Natural killer cell (primary cell): Measurements from ENCODE around the gene DPYD. TPM values are rescaled to one million over a fixed set of nuclear protein-coding genes. Genes with fewer than 3 reads are reported as not detected.

Experiments used
- ATAC-seq, 3 donors: fragments of 150-1000 bp in 2 of 3; fragments of 200-7000 bp in 1 of 3; cut with Tn5 transposase; 1 replicate in 1 of 3; 2 replicates in 2 of 3; pipeline ENCODE4 v1.10.0; 2021; ENCODE audit warnings: mild to moderate bottlenecking in 2 of 3, moderate library complexity in 2 of 3
- DNase-seq, 2 donors: peaks; one replicate each; pipeline versions ENCODE4 v3.0.0 to v3.0.0-alpha.2; 2013 to 2021; ENCODE audit warnings: mixed read lengths in 1 of 2
- H3K27ac ChIP-seq: one replicate; pipeline ENCODE4 v1.5.1; 2013; ENCODE audit warnings: mild to moderate bottlenecking, low read length
- H3K27me3 ChIP-seq: one replicate; pipeline ENCODE4 v1.6.1; 2013; ENCODE audit warnings: low read length; ENCODE audit not compliant: control insufficient read depth, insufficient read depth
- H3K36me3 ChIP-seq: one replicate; pipeline ENCODE4 v1.6.1; 2013; ENCODE audit warnings: low read length; ENCODE audit not compliant: control insufficient read depth, insufficient read depth
- H3K4me1 ChIP-seq: one replicate; pipeline ENCODE4 v1.6.1; 2013; ENCODE audit warnings: low read length; ENCODE audit not compliant: control insufficient read depth, insufficient read depth
- H3K4me3 ChIP-seq: one replicate; pipeline ENCODE4 v1.5.1; 2013; ENCODE audit warnings: low read length
- H3K9me3 ChIP-seq: one replicate; pipeline ENCODE4 v1.6.1; 2013; ENCODE audit warnings: low read length; ENCODE audit not compliant: control insufficient read depth, insufficient read depth
- H3K27ac Mint-ChIP-seq, 2 donors: one replicate each; pipeline ENCODE4 v1.8.0; 2022; ENCODE audit warnings: mild to moderate bottlenecking in 2 of 2, mixed read lengths in 2 of 2, moderate library complexity in 1 of 2
- H3K27me3 Mint-ChIP-seq, 2 donors: one replicate each; pipeline ENCODE4 v1.8.0; 2022; ENCODE audit warnings: low read depth in 2 of 2, mixed read lengths in 2 of 2
- H3K36me3 Mint-ChIP-seq: one replicate; pipeline ENCODE4 v1.8.0; 2022; ENCODE audit warnings: mixed read lengths
- H3K4me1 Mint-ChIP-seq, 2 donors: one replicate each; pipeline ENCODE4 v1.8.0; 2022; ENCODE audit warnings: mixed read lengths in 2 of 2
- H3K4me3 Mint-ChIP-seq: one replicate; pipeline ENCODE4 v1.8.0; 2022; ENCODE audit warnings: mild to moderate bottlenecking, moderate library complexity, mixed read lengths
- H3K9me3 Mint-ChIP-seq, 2 donors: one replicate each; pipeline ENCODE4 v1.8.0; 2022; ENCODE audit warnings: mixed read lengths in 2 of 2
- CTCF ChIP-seq: fragments of 200-600 bp; IDR thresholded peaks from one replicate; pipeline ENCODE4 v1.8.0; 2022; ENCODE audit warnings: antibody characterized with exemption
- WGBS: methylation state at CpG from one replicate; pipeline ENCODE4 v1.1.7; 2013; ENCODE audit warnings: missing lambda C conversion rate; ENCODE audit not compliant: insufficient coverage; 5-methylcytosine and 5-hydroxymethylcytosine counted together
- intact Hi-C: fragments of 100-400 bp; cut with micrococcal nuclease; formaldehyde crosslinking; loops from one replicate; pipeline ENCODE4 v1.14.2; 2022
- total RNA-seq, 4 donors: library from RNA; stranded (reverse); fragments of 120-200 nt in 1 of 4; gene quantifications; one replicate each; pipeline versions ENCODE4 v1.2.3 to v1.2.4, GENCODE V29; 2013 to 2022

The DPYD gene
- total RNA-seq, 3 donors from 2014 or later (not counting 1 experiment from before 2014, with no cell fraction given) = 56.6 to 66.7 (median 56.9) TPM

GRCh38 chr1:97119260-97120158, 801.3 kb downstream of the DPYD start:
- H3K9me3 ChIP-seq = no peaks in the 10 kb centered on the region
- WGBS = 95% methylated on average over 8 of the region's 8 CpGs
- Mint-ChIP-seq H3K27me3 (no peaks in the 10 kb centered on the region), H3K4me1 (no peaks in the 10 kb centered on the region), H3K36me3 (no peaks in the 10 kb centered on the region), H3K4me3 (no peak overlapping the region), H3K9me3 (no peaks in the 10 kb centered on the region), H3K27ac (peak overlapping the region in 1 of 2 donors; percentile 14)
- H3K27me3 ChIP-seq = no peaks in the 10 kb centered on the region
- no peak for TF ChIP-seq CTCF
- no peak overlapping the region for H3K27ac ChIP-seq
- H3K36me3 ChIP-seq = no peaks in the 10 kb centered on the region
- DNase-seq (no peak), ATAC-seq (no peak)
- intact Hi-C loops = no loop called here
- H3K4me1 ChIP-seq = no peaks in the 10 kb centered on the region
- H3K4me3 ChIP-seq = no peak overlapping the region

GRCh38 chr1:97114842-97115241, 806.0 kb downstream of the DPYD start:
- Histone ChIP-seq H3K4me3 (no peak overlapping the region), H3K9me3 (no peaks in the 10 kb centered on the region), H3K27me3 (no peaks in the 10 kb centered on the region), H3K36me3 (peaks cover 2% of the 10 kb centered on the region), H3K4me1 (no peaks in the 10 kb centered on the region), H3K27ac (no peak overlapping the region)
- 100% methylated on average over 2 of the region's 2 CpGs for WGBS
- H3K4me1 Mint-ChIP-seq = no peaks in the 10 kb centered on the region
- DNase-seq (no peak), ATAC-seq (no peak)
- H3K4me3 Mint-ChIP-seq = no peak overlapping the region
- H3K9me3 Mint-ChIP-seq = no peaks in the 10 kb centered on the region
- intact Hi-C loops = no loop called here
- H3K27me3 Mint-ChIP-seq = no peaks in the 10 kb centered on the region
- no peaks in the 10 kb centered on the region for H3K36me3 Mint-ChIP-seq
- no peak overlapping the region for H3K27ac Mint-ChIP-seq
- TF ChIP-seq CTCF = no peak

GRCh38 chr1:97112442-97112841, 808.4 kb downstream of the DPYD start:
- no peaks in the 10 kb centered on the region for H3K9me3 Mint-ChIP-seq
- H3K4me1 ChIP-seq = no peaks in the 10 kb centered on the region
- H3K4me3 ChIP-seq = no peak overlapping the region
- no peak overlapping the region for H3K27ac ChIP-seq
- H3K9me3 ChIP-seq = no peaks in the 10 kb centered on the region
- no CpG with 5 or more reads among the region's 3 CpGs for WGBS
- no peak for TF ChIP-seq CTCF
- H3K36me3 ChIP-seq = peaks cover 2% of the 10 kb centered on the region
- no peaks in the 10 kb centered on the region for H3K36me3 Mint-ChIP-seq
- no peak overlapping the region for H3K4me3 Mint-ChIP-seq
- no peak for ATAC-seq
- no peaks in the 10 kb centered on the region for H3K27me3 ChIP-seq
- intact Hi-C loops = no loop called here
- H3K27me3 Mint-ChIP-seq = no peaks in the 10 kb centered on the region
- H3K27ac Mint-ChIP-seq = no peak overlapping the region
- DNase-seq = no peak
- H3K4me1 Mint-ChIP-seq = no peaks in the 10 kb centered on the region
